Heart right ventricle (tissue), 16 donors: ENCODE measurements around the gene KCNQ1. TPM values are rescaled to one million over a fixed set of nuclear protein-coding genes. Genes with fewer than 3 reads are reported as not detected.

ENCODE experiments used
- ATAC-seq, 8 donors: fragments of 200-7000 bp; cut with Tn5 transposase; one replicate each; pipeline ENCODE4 v1.9.1; 2020; ENCODE audit warnings: mild to moderate bottlenecking in 8 of 8, moderate library complexity in 8 of 8, moderate number of reproducible peaks in 1 of 8
- DNase-seq, 2 donors: peaks; one replicate each; pipeline ENCODE4 v3.0.0-alpha.2; 2020
- H3K27ac ChIP-seq, 10 donors: fragments of 200-600 bp; sonication (generic) in 2 of 10; one replicate each; pipeline versions ENCODE4 v1.5.0 to v1.8.0; 2020 to 2022; ENCODE audit warnings: mild to moderate bottlenecking in 3 of 10
- H3K27me3 ChIP-seq, 7 donors: fragments of 200-600 bp; one replicate each; pipeline ENCODE4 v1.8.0; 2021 to 2022; ENCODE audit warnings: mild to moderate bottlenecking in 2 of 7
- H3K36me3 ChIP-seq, 9 donors: fragments of 200-600 bp; sonication (generic) in 1 of 9; one replicate each; pipeline versions ENCODE4 v1.5.0 to v1.8.0; 2020 to 2022; ENCODE audit warnings: mild to moderate bottlenecking in 2 of 9
- H3K4me1 ChIP-seq, 9 donors: fragments of 200-600 bp; sonication (generic) in 1 of 9; one replicate each; pipeline versions ENCODE4 v1.5.0 to v1.8.0; 2020 to 2022; ENCODE audit warnings: mild to moderate bottlenecking in 4 of 9
- H3K4me3 ChIP-seq, 10 donors: fragments of 200-600 bp; sonication (generic) in 2 of 10; one replicate each; pipeline versions ENCODE4 v1.5.0 to v1.8.0; 2020 to 2022; ENCODE audit warnings: mild to moderate bottlenecking in 7 of 10, moderate library complexity in 2 of 10
- H3K9me3 ChIP-seq, 11 donors: fragments of 200-600 bp in 10 of 11; sonication (generic) in 2 of 11; one replicate each; pipeline versions ENCODE4 v1.5.0 to v1.8.0; 2013 to 2022; ENCODE audit warnings: mild to moderate bottlenecking in 2 of 11, control low read depth in 1 of 11, moderate library complexity in 1 of 11
- WGBS, 2 donors: extraction: QIAGEN DNeasy Blood & Tissue Kit; methylation state at CpG; one replicate each; pipeline ENCODE4 v1.1.7; 2013; ENCODE audit warnings: inconsistent platforms in 1 of 2; 5-methylcytosine and 5-hydroxymethylcytosine counted together
- intact Hi-C, 10 donors: fragments of 100-400 bp; cut with DNase I; formaldehyde crosslinking; loops; one replicate each; pipeline versions ENCODE4 v1.11.1 to v1.14.2; 2022
- polyA plus RNA-seq, 2 donors: library from polyadenylated mRNA; stranded (reverse); fragments of 200-250 nt; gene quantifications; one replicate each; pipeline ENCODE4 v1.2.3, GENCODE V29; 2013
- total RNA-seq, 10 donors: library from RNA; stranded (reverse); fragmentation: NEBNext Ultra II Directional in 3 of 10; extraction: Animal tissue kit (Norgen Biotek cat#: 25700) in 3 of 10; gene quantifications; one replicate each; pipeline versions ENCODE4 v1.2.1 to v1.2.4, GENCODE V29; 2021 to 2023
- TF ChIP-seq, protein P1 (sequence below), 9 donors: fragments of 200-600 bp; sonication (generic) in 2 of 9; IDR thresholded peaks; one replicate each; pipeline versions ENCODE4 v1.5.0 to v1.8.0; 2021 to 2022; ENCODE audit warnings: antibody characterized with exemption in 9 of 9, mild to moderate bottlenecking in 5 of 9, moderate library complexity in 1 of 9
- donor health status: Arrhythmogenic right ventricular cardiomyopathy.
- donor health status: ischemic (EF 13 %, LVEDD 7.1; RV severe dilation, severe dysfunction).
- donor health status: healthy with polysubstance abuse.
- donor health status: DM: no; HTN: yes; CAD: no.
- donor health status: DM: no; HTN: no; CAD: no.
- donor health status: ischemic (EF 25% LVEDD 6.9; RV normal size, moderate dysfunction).
- donor health status: ischemic (EF 25% LVEDD 5.7; RV mildly dilated, moderate dysfunction).
- donor health status: healthy.
- donor health status: DM: yes; HTN: yes; CAD: no.
- donor health status: Ischemic cardiomyopathy.
- donor health status: ischemic (EF 35%, LVEDD 5.7; RV mildly dilated, moderate dysfunction).
- donor health status: nonischemic (EF 11% LVEDD 7.7; RV severe dilation, severe dysfunction).
- donor health status: DM: yes; HTN: yes; CAD: no.
- donor health status: PGD.
- donor health status: ischemic (EF 29% LVEDD 5.4; RV normal size, mild dysfunction).
- donor health status: nonischemic (EF 23%, LVEDD 6.1; RV moderate dilation, normal function).

Gene KCNQ1
- total and polyA plus RNA-seq, 12 donors: 19.9 to 48.2 (median 33.7) TPM

DNA sequence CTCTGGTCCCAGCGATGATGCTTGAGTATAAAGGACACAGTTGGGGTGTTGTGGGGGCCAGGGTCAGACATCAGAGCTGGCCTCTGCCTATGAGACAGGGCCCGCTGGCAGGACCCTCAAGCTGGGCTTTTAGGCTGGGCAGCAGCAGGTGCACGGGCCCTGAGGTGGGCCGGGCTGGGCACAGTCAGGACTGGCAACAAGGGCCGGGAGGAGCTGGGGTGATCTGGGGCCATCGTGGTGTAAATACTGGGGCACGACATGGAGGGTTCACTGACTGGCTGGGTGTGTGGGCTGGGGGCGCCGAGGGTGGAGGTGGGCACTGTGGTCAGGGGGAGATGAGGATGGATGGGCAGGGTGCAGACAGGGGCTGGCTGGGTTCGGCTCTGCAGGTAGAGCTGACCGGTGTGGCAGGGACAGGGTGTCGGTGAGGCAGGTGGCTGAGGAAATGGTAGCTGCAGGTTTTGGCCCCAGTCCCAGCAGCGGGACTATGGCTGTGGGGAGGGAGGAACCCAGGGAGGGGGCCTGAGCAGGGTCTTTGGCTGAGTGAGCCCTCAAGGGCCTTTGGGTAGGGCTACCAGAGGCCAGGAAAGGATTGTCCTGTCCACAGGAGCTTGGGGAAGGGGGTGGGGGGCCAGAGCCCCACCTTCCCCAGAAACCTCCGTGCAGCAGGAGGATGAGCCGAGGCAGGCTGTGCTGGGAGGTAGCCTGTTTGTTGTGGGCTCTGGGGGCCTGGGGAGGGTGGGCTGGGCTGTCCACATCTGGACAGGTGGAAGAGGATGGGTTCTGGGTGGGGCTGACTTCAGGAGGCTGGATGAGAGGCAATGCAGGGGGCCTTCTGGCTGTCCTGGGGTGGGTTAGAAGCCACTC, 81.4 kb downstream of the KCNQ1 start:
- Histone ChIP-seq H3K36me3 (peaks cover 0 to 12% (median 0%) of the 10 kb centered on the region in 9 donors), H3K4me1 (peaks cover 7 to 26% (median 20%) of the 10 kb centered on the region in 9 donors), H3K9me3 (no peaks in the 10 kb centered on the region), H3K27ac (peak overlapping the region in 4 of 10 donors; percentile 39 to 64 (median 47)), H3K4me3 (peak overlapping the region in 2 of 10 donors; percentile 17 to 20), H3K27me3 (no peaks in the 10 kb centered on the region)
- 80 to 82% methylated on average over 15 of the region's 15 CpGs for WGBS, 2 donors
- ATAC-seq (no peak), DNase-seq (peak in 1 of 2 donors; percentile 9)
- TF ChIP-seq, protein P1, sequence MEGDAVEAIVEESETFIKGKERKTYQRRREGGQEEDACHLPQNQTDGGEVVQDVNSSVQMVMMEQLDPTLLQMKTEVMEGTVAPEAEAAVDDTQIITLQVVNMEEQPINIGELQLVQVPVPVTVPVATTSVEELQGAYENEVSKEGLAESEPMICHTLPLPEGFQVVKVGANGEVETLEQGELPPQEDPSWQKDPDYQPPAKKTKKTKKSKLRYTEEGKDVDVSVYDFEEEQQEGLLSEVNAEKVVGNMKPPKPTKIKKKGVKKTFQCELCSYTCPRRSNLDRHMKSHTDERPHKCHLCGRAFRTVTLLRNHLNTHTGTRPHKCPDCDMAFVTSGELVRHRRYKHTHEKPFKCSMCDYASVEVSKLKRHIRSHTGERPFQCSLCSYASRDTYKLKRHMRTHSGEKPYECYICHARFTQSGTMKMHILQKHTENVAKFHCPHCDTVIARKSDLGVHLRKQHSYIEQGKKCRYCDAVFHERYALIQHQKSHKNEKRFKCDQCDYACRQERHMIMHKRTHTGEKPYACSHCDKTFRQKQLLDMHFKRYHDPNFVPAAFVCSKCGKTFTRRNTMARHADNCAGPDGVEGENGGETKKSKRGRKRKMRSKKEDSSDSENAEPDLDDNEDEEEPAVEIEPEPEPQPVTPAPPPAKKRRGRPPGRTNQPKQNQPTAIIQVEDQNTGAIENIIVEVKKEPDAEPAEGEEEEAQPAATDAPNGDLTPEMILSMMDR (IDR thresholded peaks at IDR 0.05): no peak
- intact Hi-C loops: loop anchor here in 7 of 10 donors (10.0 kb wide), 3 partner anchors 221 to 331 kb away; partner anchors contain the start of genes C11orf21 (in 5 of the 7) and TSPAN32 (in 5 of the 7)

DNA sequence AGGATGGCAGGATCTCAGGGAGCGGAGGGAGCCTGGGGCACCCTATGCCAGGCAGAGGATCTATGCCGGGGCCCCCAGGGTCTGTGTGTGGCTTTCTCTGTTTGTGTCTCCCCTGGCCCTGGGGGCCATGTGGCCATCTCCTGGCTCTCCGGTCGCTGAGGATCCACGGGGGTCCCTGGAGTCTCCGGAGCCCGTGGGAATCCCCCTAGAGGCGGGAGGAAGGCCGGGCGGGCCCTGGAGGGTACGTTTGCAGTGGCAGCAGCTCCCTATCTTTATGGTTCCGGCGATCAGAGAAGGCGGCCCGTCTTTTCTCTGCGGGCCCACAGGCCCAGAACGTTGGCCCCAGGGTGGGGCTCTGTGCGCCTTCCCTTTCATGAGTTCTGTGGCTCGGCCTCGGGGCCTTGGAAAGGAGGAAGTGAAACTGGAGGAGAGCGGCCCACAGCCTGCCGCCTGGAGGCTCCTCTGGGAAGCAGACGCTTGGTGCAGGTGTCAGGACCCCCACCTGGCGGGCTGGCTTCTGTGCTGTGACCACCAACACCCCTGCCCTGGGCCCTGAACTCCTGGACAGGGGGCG, 82.1 kb downstream of the KCNQ1 start:
- peak in 6 of 8 donors; percentile 19 to 47 (median 30) for ATAC-seq
- intact Hi-C loops: loop anchor here in 7 of 10 donors (10.0 kb wide), 3 partner anchors 222 to 332 kb away; partner anchors contain the start of genes C11orf21 (in 5 of the 7) and TSPAN32 (in 5 of the 7)

DNA sequence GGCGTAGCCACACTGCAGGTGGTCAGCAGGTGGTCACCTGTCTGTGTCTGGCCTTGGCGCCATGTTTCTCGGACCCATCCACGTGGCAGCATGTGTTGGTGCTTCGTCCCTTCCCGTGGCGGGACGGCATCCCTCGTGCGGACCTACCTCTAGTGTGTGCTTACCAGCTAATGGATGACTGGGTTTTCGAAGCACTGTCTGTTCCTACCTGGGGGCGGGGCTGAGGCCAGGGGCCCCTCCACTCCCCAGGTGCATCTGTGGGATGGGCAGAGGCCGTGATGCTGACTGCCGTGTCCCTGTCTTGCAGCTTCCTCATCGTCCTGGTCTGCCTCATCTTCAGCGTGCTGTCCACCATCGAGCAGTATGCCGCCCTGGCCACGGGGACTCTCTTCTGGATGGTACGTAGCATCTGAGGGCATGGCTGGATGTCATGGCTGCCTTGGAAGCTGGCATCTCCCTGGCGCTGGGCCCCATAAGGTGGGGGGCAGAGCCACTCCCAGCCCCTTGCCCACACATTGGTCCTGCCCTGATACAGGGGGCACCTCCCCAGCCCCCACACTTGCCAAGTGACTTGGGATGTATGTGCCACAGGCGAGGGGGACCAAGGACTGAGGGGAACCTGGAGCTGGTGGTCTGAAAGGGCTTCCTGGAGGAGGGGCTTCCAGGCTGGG, 82.9 kb downstream of the KCNQ1 start:
- Histone ChIP-seq H3K9me3 (no peaks in the 10 kb centered on the region), H3K27ac (no peak overlapping the region), H3K4me1 (peaks cover 7 to 36% (median 23%) of the 10 kb centered on the region in 9 donors), H3K36me3 (peaks cover 0 to 12% (median 0%) of the 10 kb centered on the region in 9 donors), H3K4me3 (no peak overlapping the region), H3K27me3 (no peaks in the 10 kb centered on the region)
- intact Hi-C loops: loop anchor here in 7 of 10 donors (10.0 kb wide), 3 partner anchors 223 to 333 kb away; partner anchors contain the start of genes C11orf21 (in 5 of the 7) and TSPAN32 (in 5 of the 7)
- DNase-seq (peak in 1 of 2 donors; percentile 14), ATAC-seq (no peak)
- 94 to 97% methylated on average over 22 of the region's 22 CpGs for WGBS, 2 donors
- TF ChIP-seq, protein P1 (IDR thresholded peaks at IDR 0.05): no peak

More for the DNA sequence above, 82.1 kb downstream of the KCNQ1 start:
- 46 to 62% methylated on average over 25 of the region's 25 CpGs for WGBS, 2 donors
- no peaks in the 10 kb centered on the region for H3K9me3 ChIP-seq
- DNase-seq: peak; percentile 39 to 54
- TF ChIP-seq, protein P1 (IDR thresholded peaks at IDR 0.05): peak in 4 of 9 donors; percentile 19 to 32 (median 24)
- peak overlapping the region in 4 of 10 donors; percentile 39 to 64 (median 47) for H3K27ac ChIP-seq
- peaks cover 0 to 12% (median 0%) of the 10 kb centered on the region in 9 donors for H3K36me3 ChIP-seq
- H3K27me3 ChIP-seq: no peaks in the 10 kb centered on the region
- peaks cover 7 to 30% (median 20%) of the 10 kb centered on the region in 9 donors for H3K4me1 ChIP-seq
- H3K4me3 ChIP-seq: peak overlapping the region in 6 of 10 donors; percentile 2 to 34 (median 16)
